HepG2 (cell line): ENCODE results near the gene PIK3C3. TPM values are rescaled to one million over a fixed set of nuclear protein-coding genes. Genes with fewer than 3 reads are reported as not detected.

Experiments
- ATAC-seq: fragments of 200-7000 bp; cut with Tn5 transposase; 3 replicates; pipeline ENCODE4 v1.9.1; 2020; ENCODE audit warnings: mild to moderate bottlenecking, moderate library complexity
- BruUV-seq: library from RNA; stranded (reverse); fragments of 400-500 nt; replicated peaks from 2 replicates; lab custom pipeline; 2021; lab: Mats Ljungman, UMichigan
- CTCF ChIA-PET: fragments of 300-600 bp; formaldehyde crosslinking; extraction: SDS; loops from one replicate; lab custom pipeline; 2021; ENCODE audit warnings: low total read pairs, inconsistent platforms, low intra/inter-chr PET ratio; lab: Yijun Ruan, JAX
- POLR2A ChIA-PET: fragments of 350-600 bp; sonication (Branson Sonifier 250); formaldehyde crosslinking; loops from one replicate; lab custom pipeline; 2020; ENCODE audit warnings: antibody characterized with exemption, inconsistent platforms; lab: Yijun Ruan, JAX
- DNase-seq: peaks from one replicate; pipeline ENCODE4 v3.0.0-alpha.2; 2015; ENCODE audit warnings: low spot score
- FAIRE-seq: peaks from 3 replicates; lab custom pipeline; 2011; peaks lifted over from hg19 to GRCh38; lab: Jason Lieb, UNC
- H2AFZ ChIP-seq: one replicate; pipeline ENCODE4 v1.6.1; 2011; ENCODE audit warnings: low read length, inconsistent platforms
- H3K27ac ChIP-seq: fragments of 300-600 bp; 3 replicates; pipeline ENCODE4 v1.8.0; 2011; ENCODE audit warnings: mixed run types, mild to moderate bottlenecking, mixed read lengths, low read length, inconsistent platforms; ENCODE audit not compliant: insufficient read depth; ENCODE audit errors: extremely low read length
- H3K27me3 ChIP-seq, 2 experiments: fragments of 200-600 bp in 1 of 2; 2 replicates in 1 of 2; 3 replicates in 1 of 2; pipeline versions ENCODE4 v1.6.0 to v1.8.0; 2011; ENCODE audit warnings: low read length in 2 of 2, mild to moderate bottlenecking in 2 of 2, moderate library complexity in 2 of 2, inconsistent platforms in 1 of 2; ENCODE audit not compliant: insufficient read depth in 2 of 2, control insufficient read depth in 1 of 2
- H3K36me3 ChIP-seq, 2 experiments: fragments of 200-600 bp in 1 of 2; replicated peaks in 1 of 2; 2 replicates in 1 of 2; 3 replicates in 1 of 2; pipeline versions ENCODE4 v1.5.1 to v1.8.0; 2011; ENCODE audit warnings: low read length in 2 of 2, inconsistent platforms in 1 of 2; ENCODE audit not compliant: insufficient read depth in 2 of 2, control insufficient read depth in 1 of 2
- H3K4me1 ChIP-seq: 2 replicates; pipeline ENCODE4 v1.5.1; 2012; ENCODE audit warnings: low read length, inconsistent platforms; ENCODE audit not compliant: insufficient read depth
- H3K4me2 ChIP-seq: 2 replicates; pipeline ENCODE4 v1.6.0; 2011; ENCODE audit warnings: low read depth, low read length, inconsistent platforms
- H3K4me3 ChIP-seq, 3 experiments: fragments of 200-600 bp in 1 of 3; sonication (generic), shearing (Covaris generic) in 1 of 3; replicated peaks in 1 of 3; 2 replicates each; pipeline ENCODE4 v1.5.1; 2011 to 2016; ENCODE audit warnings: low read length in 3 of 3, inconsistent platforms in 2 of 3, low read depth in 2 of 3, mild to moderate bottlenecking in 2 of 3, control low read depth in 1 of 3, mixed read lengths in 1 of 3; ENCODE audit not compliant: insufficient read depth in 1 of 3
- H3K79me2 ChIP-seq: one replicate; pipeline ENCODE4 v1.6.1; 2011; ENCODE audit warnings: low read length, inconsistent platforms; ENCODE audit not compliant: insufficient read depth
- H3K9ac ChIP-seq: 2 replicates; pipeline ENCODE4 v1.6.0; 2011; ENCODE audit warnings: mild to moderate bottlenecking, low read depth, low read length, inconsistent platforms; ENCODE audit not compliant: insufficient read depth
- H3K9me3 ChIP-seq: 2 replicates; pipeline ENCODE4 v1.5.1; 2012; ENCODE audit warnings: mild to moderate bottlenecking, low read length
- H4K20me1 ChIP-seq: 2 replicates; pipeline ENCODE4 v1.6.0; 2011; ENCODE audit warnings: inconsistent platforms, mild to moderate bottlenecking, low read length, moderate library complexity; ENCODE audit not compliant: insufficient read depth
- DPF2 ChIP-seq: sonication (generic); formaldehyde crosslinking; IDR thresholded peaks from 2 replicates; pipeline ENCODE4 v1.4.0; 2020; ENCODE audit warnings: mild to moderate bottlenecking, low read depth, missing genetic modification reagents, borderline replicate concordance
- GATAD2A ChIP-seq: IDR thresholded peaks from 2 replicates; pipeline ENCODE4 v1.6.1; 2016
- KMT2A ChIP-seq: sonication (generic); formaldehyde crosslinking; IDR thresholded peaks from 2 replicates; pipeline ENCODE4 v1.4.0; 2020; ENCODE audit warnings: missing genetic modification reagents
- SAP130 ChIP-seq: IDR thresholded peaks from 2 replicates; pipeline ENCODE4 v1.6.1; 2016; ENCODE audit warnings: low read depth
- ZBTB44 ChIP-seq: sonication (generic); formaldehyde crosslinking; IDR thresholded peaks from 2 replicates; pipeline ENCODE4 v1.4.0; 2020; ENCODE audit warnings: missing genetic modification reagents
- ZMYM3 ChIP-seq: sonication (generic); formaldehyde crosslinking; IDR thresholded peaks from 2 replicates; pipeline ENCODE4 v1.5.1; 2020; ENCODE audit warnings: mild to moderate bottlenecking, missing genetic modification reagents
- ZNF101 ChIP-seq: sonication (generic); formaldehyde crosslinking; IDR thresholded peaks from 2 replicates; pipeline ENCODE4 v1.4.0; 2020; ENCODE audit warnings: mild to moderate bottlenecking, low read depth, missing genetic modification reagents, borderline replicate concordance
- ZNF335 ChIP-seq: sonication (generic); formaldehyde crosslinking; IDR thresholded peaks from 2 replicates; pipeline ENCODE4 v1.4.0; 2020; ENCODE audit warnings: missing genetic modification reagents
- ZNF570 ChIP-seq: sonication (generic); formaldehyde crosslinking; IDR thresholded peaks from 2 replicates; pipeline ENCODE4 v1.4.0; 2020; ENCODE audit warnings: mild to moderate bottlenecking, missing genetic modification reagents, borderline replicate concordance
- ZNF614 ChIP-seq: IDR thresholded peaks from 2 replicates; pipeline ENCODE4 v1.6.1; 2018; ENCODE audit warnings: missing biosample characterization, missing genetic modification reagents, inconsistent platforms, borderline replicate concordance
- WGBS: methylation state at CpG from one replicate; pipeline ENCODE4 v1.1.6; 2017; ENCODE audit warnings: low lambda C conversion rate; 5-methylcytosine and 5-hydroxymethylcytosine counted together
- in situ Hi-C: cut with HindIII; loops from 2 replicates; pipeline ENCODE4 v1.10.0; 2017; ENCODE audit warnings: low pct_unique_long_range_greater_than_20kb; ENCODE audit not compliant: extremely low pct_ligation_motif_present
- intact Hi-C: fragments of 100-400 bp; cut with micrococcal nuclease; formaldehyde crosslinking; loops from one replicate; pipeline ENCODE4 v1.10.0; 2022; ENCODE audit not compliant: unreplicated experiment
- polyA plus RNA-seq, 8 experiments: library from polyadenylated mRNA; depleted of rRNA in 3 of 8; stranded (reverse) in 7 of 8; unstranded in 1 of 8; fragments of >200 nt; fragmentation: Illumina TruSeq in 4 of 8; extraction: Trizol in 4 of 8; gene quantifications; 2 replicates each; pipeline versions ENCODE4 v1.2.1 to v1.2.3, GENCODE V29; 2011 to 2016; ENCODE audit warnings: low read depth in 4 of 8, missing spikeins in 1 of 8, mixed read lengths in 1 of 8; ENCODE audit not compliant: insufficient read depth in 1 of 8
- total RNA-seq, 5 experiments: library from RNA; depleted of rRNA; stranded (reverse); fragments of >200 nt; fragmentation: Illumina TruSeq; extraction: Trizol; gene quantifications; 2 replicates each; pipeline ENCODE4 v1.2.3, GENCODE V29; 2016; ENCODE audit warnings: low read depth in 1 of 5
- TF ChIP-seq, protein P1 (sequence below): IDR thresholded peaks from 2 replicates; pipeline ENCODE4 v1.4.0; 2020; ENCODE audit warnings: mild to moderate bottlenecking, missing genetic modification reagents
- TF ChIP-seq, protein P2 (sequence below): sonication (generic); formaldehyde crosslinking; IDR thresholded peaks from 2 replicates; pipeline ENCODE4 v1.4.0; 2020; ENCODE audit warnings: mild to moderate bottlenecking, missing genetic modification reagents

Gene PIK3C3
- total and polyA plus RNA-seq, 2 of the 13 experiments (the other 11 are each of a cell fraction or from before 2014, with no cell fraction given), result 42.8 to 46.4 TPM

DNA sequence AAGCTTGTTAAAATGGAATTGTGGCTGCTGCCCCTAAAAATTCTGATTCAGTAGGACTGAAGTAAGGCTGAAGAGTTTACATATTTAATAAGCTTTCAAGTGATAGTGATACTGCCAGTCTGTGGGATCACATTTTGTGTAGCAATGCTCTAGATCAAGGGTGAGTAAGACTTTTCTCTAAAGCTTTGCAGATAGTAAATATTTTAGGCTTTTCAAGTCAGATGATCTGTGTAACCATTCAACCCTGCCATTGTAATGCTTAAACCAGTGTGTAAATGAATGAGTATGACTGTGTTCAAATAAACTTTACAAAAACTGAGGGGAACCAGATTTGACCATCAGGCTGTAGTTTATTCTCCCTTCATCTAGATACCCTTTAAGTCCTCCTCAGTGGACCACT is 92.7 kb downstream of the PIK3C3 start:
- DNase-seq (peak; percentile 10), FAIRE-seq (no peak), ATAC-seq (peak; percentile 66)
- Histone ChIP-seq H3K9me3 (no peaks in the 10 kb centered on the region), H2AFZ (no peak overlapping the region), H4K20me1 (no peaks in the 10 kb centered on the region), H3K4me3 (no peak overlapping the region), H3K27me3 (no peaks in the 10 kb centered on the region), H3K9ac (no peak overlapping the region), H3K36me3 (peaks cover 4 to 9% of the 10 kb centered on the region in 2 experiments), H3K27ac (no peak overlapping the region), H3K79me2 (no peaks in the 10 kb centered on the region), H3K4me1 (peaks cover 21% of the 10 kb centered on the region), H3K4me2 (no peak overlapping the region)
- TF ChIP-seq, protein P1, sequence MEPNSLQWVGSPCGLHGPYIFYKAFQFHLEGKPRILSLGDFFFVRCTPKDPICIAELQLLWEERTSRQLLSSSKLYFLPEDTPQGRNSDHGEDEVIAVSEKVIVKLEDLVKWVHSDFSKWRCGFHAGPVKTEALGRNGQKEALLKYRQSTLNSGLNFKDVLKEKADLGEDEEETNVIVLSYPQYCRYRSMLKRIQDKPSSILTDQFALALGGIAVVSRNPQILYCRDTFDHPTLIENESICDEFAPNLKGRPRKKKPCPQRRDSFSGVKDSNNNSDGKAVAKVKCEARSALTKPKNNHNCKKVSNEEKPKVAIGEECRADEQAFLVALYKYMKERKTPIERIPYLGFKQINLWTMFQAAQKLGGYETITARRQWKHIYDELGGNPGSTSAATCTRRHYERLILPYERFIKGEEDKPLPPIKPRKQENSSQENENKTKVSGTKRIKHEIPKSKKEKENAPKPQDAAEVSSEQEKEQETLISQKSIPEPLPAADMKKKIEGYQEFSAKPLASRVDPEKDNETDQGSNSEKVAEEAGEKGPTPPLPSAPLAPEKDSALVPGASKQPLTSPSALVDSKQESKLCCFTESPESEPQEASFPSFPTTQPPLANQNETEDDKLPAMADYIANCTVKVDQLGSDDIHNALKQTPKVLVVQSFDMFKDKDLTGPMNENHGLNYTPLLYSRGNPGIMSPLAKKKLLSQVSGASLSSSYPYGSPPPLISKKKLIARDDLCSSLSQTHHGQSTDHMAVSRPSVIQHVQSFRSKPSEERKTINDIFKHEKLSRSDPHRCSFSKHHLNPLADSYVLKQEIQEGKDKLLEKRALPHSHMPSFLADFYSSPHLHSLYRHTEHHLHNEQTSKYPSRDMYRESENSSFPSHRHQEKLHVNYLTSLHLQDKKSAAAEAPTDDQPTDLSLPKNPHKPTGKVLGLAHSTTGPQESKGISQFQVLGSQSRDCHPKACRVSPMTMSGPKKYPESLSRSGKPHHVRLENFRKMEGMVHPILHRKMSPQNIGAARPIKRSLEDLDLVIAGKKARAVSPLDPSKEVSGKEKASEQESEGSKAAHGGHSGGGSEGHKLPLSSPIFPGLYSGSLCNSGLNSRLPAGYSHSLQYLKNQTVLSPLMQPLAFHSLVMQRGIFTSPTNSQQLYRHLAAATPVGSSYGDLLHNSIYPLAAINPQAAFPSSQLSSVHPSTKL (CRISPR knock-in tag), result 0 out of 2 replicates have a peak, but pooled peaks have one; percentile 0
- TF ChIP-seq KMT2A, result no peak
- peak; percentile 14; the same call in 1 of the 2 replicates for TF ChIP-seq SAP130 (CRISPR knock-in tag)
- BruUV-seq, result no TSS peak
- intact Hi-C loops, result no loop called here
- in situ Hi-C loops, result no loop called here
- ChIA-PET POLR2A (interaction anchor here (0.8 kb wide), 1 partner anchor 65 kb away, joined by 3 read pairs; no protein-coding TSS in a partner anchor), CTCF (no interaction called here)

- Histone ChIP-seq H3K9me3 (no peaks in the 10 kb centered on the region), H3K4me2 (no peak overlapping the region), H4K20me1 (no peaks in the 10 kb centered on the region), H3K27ac (no peak overlapping the region), H3K36me3 (peaks cover 4 to 9% of the 10 kb centered on the region in 2 experiments), H2AFZ (no peak overlapping the region), H3K4me1 (peaks cover 21% of the 10 kb centered on the region), H3K27me3 (no peaks in the 10 kb centered on the region), H3K9ac (no peak overlapping the region), H3K4me3 (no peak overlapping the region), H3K79me2 (no peaks in the 10 kb centered on the region)
- peak; percentile 73 for DNase-seq
- intact Hi-C loops (no loop called here), in situ Hi-C loops (no loop called here)
- ChIA-PET CTCF (no interaction called here), POLR2A (interaction anchor here (0.8 kb wide), 1 partner anchor 65 kb away, joined by 3 read pairs; no protein-coding TSS in a partner anchor)
- BruUV-seq, result no TSS peak
- 49% methylated on average over 2 of the region's 2 CpGs for WGBS
- peak; percentile 80 for FAIRE-seq
- peak; percentile 88 for ATAC-seq
- TF ChIP-seq ZNF335 (CRISPR knock-in tag) (no peak), ZMYM3 (CRISPR knock-in tag) (no peak), GATAD2A (CRISPR knock-in tag) (peak; percentile 51), DPF2 (no peak), ZNF570 (CRISPR knock-in tag) (no peak), ZNF614 (CRISPR knock-in tag) (no peak), ZNF101 (CRISPR knock-in tag) (no peak), SAP130 (CRISPR knock-in tag) (peak; percentile 26; the same call in 1 of the 2 replicates), ZBTB44 (CRISPR knock-in tag) (no peak)
- TF ChIP-seq, protein P2, sequence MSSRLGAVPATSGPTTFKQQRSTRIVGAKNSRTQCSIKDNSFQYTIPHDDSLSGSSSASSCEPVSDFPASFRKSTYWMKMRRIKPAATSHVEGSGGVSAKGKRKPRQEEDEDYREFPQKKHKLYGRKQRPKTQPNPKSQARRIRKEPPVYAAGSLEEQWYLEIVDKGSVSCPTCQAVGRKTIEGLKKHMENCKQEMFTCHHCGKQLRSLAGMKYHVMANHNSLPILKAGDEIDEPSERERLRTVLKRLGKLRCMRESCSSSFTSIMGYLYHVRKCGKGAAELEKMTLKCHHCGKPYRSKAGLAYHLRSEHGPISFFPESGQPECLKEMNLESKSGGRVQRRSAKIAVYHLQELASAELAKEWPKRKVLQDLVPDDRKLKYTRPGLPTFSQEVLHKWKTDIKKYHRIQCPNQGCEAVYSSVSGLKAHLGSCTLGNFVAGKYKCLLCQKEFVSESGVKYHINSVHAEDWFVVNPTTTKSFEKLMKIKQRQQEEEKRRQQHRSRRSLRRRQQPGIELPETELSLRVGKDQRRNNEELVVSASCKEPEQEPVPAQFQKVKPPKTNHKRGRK (CRISPR knock-in tag), result no peak
Observed at GRCh38 chr18:42048158-42048557, 93.1 kb downstream of the PIK3C3 start.
